Inferior parietal cortex (tissue), 1 donor: ENCODE data around the gene FAM81B.

Experiments
- DNase-seq: peaks from one replicate; pipeline ENCODE4 v3.0.0-alpha.2; 2016; ENCODE audit errors: extremely low spot score

The FAM81B gene

GRCh38 chr5:95471487-95471886 is 80.3 kb downstream of the FAM81B start:
- no peak for DNase-seq

GRCh38 chr5:95471942-95472341 is 80.8 kb downstream of the FAM81B start:
- DNase-seq = no peak

GRCh38 chr5:95484421-95484820 is 93.3 kb downstream of the FAM81B start:
- DNase-seq = no peak

- DNase-seq = no peak
Observed at GRCh38 chr5:95486191-95486590, 95.0 kb downstream of the FAM81B start.

GRCh38 chr5:95487880-95488279 is 96.7 kb downstream of the FAM81B start:
- no peak for DNase-seq
